ENCODE results near the gene PTPRN2. TPM values are rescaled to one million over a fixed set of nuclear protein-coding genes. Genes with fewer than 3 reads are reported as not detected.

Gene PTPRN2
- total RNA-seq, 2 donors from 2014 or later = 26.1 to 55.5 TPM

DNA sequence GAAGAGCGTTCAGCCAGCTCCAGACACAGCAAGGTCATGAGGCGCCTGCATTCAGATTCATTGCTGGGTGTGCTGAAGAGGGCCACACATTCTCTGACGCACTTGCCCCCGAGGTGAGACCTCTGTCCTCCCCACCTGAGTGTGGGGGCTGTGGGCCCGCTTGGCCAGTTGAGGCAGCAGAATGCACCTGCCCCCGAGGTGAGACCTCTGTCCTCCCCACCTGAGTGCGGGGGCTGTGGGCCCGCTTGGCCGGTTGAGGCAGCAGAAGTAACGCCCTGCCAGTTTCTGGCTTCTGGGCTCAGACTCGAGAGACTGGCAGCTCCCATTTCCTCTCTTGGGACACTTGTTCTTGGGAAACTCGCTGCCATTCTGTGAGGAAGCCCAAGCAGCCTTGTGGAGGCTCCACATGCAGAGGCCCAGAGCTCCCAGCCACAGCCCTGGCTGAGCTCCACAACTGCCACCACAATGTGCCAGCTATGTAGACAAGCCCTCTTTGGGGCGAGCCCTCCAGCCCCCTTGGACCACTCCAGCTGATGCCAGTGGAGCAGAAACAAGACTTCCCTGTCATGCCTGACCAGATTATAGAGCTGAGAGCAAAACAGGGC, 816.8 kb downstream of the PTPRN2 start:
- no peaks in the 10 kb centered on the region for H3K27me3 ChIP-seq (replicated peaks; ENCODE audit: insufficient read depth)
- no peak for DNase-seq (ENCODE audit: low spot score)
- H3K36me3 ChIP-seq = no peaks in the 10 kb centered on the region
- intact Hi-C loops (cut with DNase I) = no loop called here
- H3K9me3 ChIP-seq = no peaks in the 10 kb centered on the region
- WGBS = 92% methylated on average over 13 of the region's 13 CpGs
- H3K4me1 ChIP-seq (replicated peaks) = no peaks in the 10 kb centered on the region
- TF ChIP-seq, protein P1, sequence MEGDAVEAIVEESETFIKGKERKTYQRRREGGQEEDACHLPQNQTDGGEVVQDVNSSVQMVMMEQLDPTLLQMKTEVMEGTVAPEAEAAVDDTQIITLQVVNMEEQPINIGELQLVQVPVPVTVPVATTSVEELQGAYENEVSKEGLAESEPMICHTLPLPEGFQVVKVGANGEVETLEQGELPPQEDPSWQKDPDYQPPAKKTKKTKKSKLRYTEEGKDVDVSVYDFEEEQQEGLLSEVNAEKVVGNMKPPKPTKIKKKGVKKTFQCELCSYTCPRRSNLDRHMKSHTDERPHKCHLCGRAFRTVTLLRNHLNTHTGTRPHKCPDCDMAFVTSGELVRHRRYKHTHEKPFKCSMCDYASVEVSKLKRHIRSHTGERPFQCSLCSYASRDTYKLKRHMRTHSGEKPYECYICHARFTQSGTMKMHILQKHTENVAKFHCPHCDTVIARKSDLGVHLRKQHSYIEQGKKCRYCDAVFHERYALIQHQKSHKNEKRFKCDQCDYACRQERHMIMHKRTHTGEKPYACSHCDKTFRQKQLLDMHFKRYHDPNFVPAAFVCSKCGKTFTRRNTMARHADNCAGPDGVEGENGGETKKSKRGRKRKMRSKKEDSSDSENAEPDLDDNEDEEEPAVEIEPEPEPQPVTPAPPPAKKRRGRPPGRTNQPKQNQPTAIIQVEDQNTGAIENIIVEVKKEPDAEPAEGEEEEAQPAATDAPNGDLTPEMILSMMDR (IDR thresholded peaks at IDR 0.05) = no peak
- no peak for TF ChIP-seq POLR2A (IDR thresholded peaks at IDR 0.05)
- no peak for TF ChIP-seq POLR2AphosphoS5 (IDR thresholded peaks at IDR 0.05)
- no peak overlapping the region for H3K27ac ChIP-seq
- no peak overlapping the region for H3K4me3 ChIP-seq

DNA sequence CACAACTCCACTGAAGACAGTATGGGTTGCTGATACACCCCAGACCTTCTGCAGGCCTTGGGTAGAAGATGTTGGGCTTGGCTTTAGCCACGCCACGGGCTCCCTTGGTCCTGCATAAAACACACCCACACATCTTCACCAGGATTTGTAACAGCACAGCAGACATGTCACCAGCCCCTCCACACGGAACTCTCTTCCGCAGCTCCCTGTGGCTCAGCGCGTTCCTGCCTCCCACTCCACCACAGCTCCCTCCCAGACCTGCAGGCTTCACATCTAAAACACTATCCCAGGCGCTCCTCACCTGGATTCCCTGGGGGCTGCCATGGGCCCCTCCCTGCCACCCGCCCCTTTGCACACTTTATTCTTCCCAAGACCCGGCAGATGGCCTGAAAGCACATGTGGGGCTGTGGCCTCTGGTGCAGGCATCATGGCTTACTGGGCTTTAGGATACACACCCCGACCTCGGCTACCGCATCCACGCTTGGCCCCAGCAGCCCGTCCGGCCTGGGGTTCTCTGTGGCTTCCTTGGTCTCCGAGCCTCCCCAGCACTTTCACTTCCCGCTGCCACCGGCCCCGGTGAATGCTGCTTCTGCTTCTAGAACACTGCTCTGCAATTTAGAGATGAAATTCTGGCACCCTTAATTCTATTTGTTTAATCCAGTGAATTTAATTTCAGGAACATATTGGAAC, 818.0 kb downstream of the PTPRN2 start:
- no peaks in the 10 kb centered on the region for H3K4me1 ChIP-seq (replicated peaks)
- no peak for TF ChIP-seq POLR2AphosphoS5 (IDR thresholded peaks at IDR 0.05)
- no peak for TF ChIP-seq POLR2A (IDR thresholded peaks at IDR 0.05)
- TF ChIP-seq, protein P1 (IDR thresholded peaks at IDR 0.05) = no peak
- no peaks in the 10 kb centered on the region for H3K27me3 ChIP-seq (replicated peaks; ENCODE audit: insufficient read depth)
- H3K27ac ChIP-seq = no peak overlapping the region
- no peaks in the 10 kb centered on the region for H3K36me3 ChIP-seq
- intact Hi-C loops (cut with DNase I) = no loop called here
- no peak for DNase-seq (ENCODE audit: low spot score)
- H3K4me3 ChIP-seq = no peak overlapping the region
- no peaks in the 10 kb centered on the region for H3K9me3 ChIP-seq
- 75% methylated on average over 19 of the region's 19 CpGs for WGBS

DNA sequence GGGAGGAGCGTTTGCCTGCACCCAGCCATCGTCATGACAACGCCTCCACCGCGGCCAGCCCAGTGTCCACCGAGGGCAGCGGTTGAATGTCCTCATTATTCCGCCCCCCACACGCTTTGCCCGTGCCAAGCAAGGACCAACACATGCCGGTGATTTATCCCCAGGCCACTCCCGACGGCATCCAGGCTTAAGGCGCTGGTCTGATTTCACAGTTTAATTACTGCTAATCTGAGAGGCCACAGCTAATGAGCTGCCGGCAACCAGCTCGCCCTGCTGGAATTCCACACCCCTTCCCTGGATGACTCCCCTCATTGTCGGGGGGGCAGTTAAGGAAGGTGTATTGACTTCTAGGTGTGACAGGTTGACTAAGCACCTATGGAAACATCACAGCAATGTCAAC, 818.5 kb downstream of the PTPRN2 start:
- Histone ChIP-seq H3K27me3 (replicated peaks; ENCODE audit: insufficient read depth) (no peaks in the 10 kb centered on the region), H3K4me1 (replicated peaks) (no peaks in the 10 kb centered on the region), H3K4me3 (no peak overlapping the region), H3K36me3 (no peaks in the 10 kb centered on the region), H3K9me3 (no peaks in the 10 kb centered on the region), H3K27ac (no peak overlapping the region)
- TF ChIP-seq POLR2AphosphoS5 (IDR thresholded peaks at IDR 0.05) (no peak), POLR2A (IDR thresholded peaks at IDR 0.05) (no peak)
- TF ChIP-seq, protein P1 (IDR thresholded peaks at IDR 0.05) = no peak
- WGBS = 34% methylated on average over 17 of the region's 17 CpGs
- DNase-seq (ENCODE audit: low spot score) = no peak
- intact Hi-C loops (cut with DNase I) = no loop called here

DNA sequence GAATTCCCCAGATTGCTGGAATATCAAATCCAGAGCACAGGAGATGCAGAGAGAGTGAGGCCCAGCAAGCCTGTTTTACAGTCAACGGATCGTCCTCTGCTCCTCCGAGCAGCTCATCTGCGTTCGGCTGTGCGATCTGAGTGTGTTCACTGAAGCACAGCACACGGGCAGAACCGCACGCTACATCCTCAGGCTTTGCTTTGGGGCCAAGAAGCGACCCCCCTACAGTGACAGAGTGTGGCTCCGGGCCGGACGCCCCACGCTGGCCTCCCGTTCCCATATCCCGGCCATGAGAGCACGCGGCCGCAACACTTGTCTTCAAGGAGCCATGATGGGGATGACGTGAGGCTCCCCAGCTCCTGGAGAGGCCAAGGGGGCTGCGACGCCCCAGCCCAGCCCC, 819.4 kb downstream of the PTPRN2 start:
- intact Hi-C loops (cut with DNase I) = no loop called here
- H3K27ac ChIP-seq = no peak overlapping the region
- no peak for DNase-seq (ENCODE audit: low spot score)

More for the DNA sequence above, 819.4 kb downstream of the PTPRN2 start:
- Histone ChIP-seq H3K4me1 (replicated peaks) (no peaks in the 10 kb centered on the region), H3K9me3 (no peaks in the 10 kb centered on the region), H3K36me3 (no peaks in the 10 kb centered on the region), H3K27me3 (replicated peaks; ENCODE audit: insufficient read depth) (no peaks in the 10 kb centered on the region), H3K4me3 (no peak overlapping the region)
- TF ChIP-seq, protein P1 (IDR thresholded peaks at IDR 0.05) = no peak
- TF ChIP-seq POLR2A (IDR thresholded peaks at IDR 0.05) = no peak
- TF ChIP-seq POLR2AphosphoS5 (IDR thresholded peaks at IDR 0.05) = no peak
- 75% methylated on average over 22 of the region's 22 CpGs for WGBS
